Measurements from ENCODE around the gene PGAM5. TPM values are rescaled to one million over a fixed set of nuclear protein-coding genes. Genes with fewer than 3 reads are reported as not detected.

Gene PGAM5
- polyA plus RNA-seq, 1 of the 3 experiments (the other 2 are of a cell fraction): 22.5 TPM

DNA sequence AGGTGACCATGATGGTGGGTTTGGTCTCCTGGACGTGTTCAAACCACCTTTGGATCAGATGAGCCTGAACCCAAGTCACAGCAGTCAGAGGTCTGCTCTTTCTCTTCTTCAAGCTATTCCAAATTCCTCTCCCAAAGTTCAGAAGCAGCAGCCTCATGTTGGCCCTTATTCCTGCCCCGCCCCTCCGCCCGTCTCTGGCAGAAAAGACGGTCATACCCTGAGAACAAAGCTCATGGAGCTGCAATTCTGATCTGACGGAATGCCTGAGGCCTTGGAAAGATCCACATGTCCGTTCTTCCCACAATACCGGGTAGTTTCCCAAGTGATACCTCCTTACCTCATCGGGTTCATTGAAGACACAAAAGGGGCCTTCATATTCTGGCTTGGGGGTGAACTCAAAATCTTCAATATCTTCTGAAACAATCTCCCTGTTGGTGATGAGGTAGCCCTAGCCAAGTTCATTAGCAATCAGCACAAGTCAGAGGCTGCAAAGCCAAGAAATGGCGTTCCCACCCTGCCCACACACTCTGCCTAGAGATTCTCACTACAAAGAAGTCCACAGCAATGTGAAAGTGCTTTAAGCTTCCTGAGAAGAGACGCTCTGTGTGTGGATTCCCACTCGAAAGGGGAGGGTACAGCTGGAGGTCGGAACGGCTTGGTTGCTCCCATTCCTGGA lies 34.7 kb upstream of the PGAM5 start:
- H3K9me2 ChIP-seq: no peaks in the 10 kb centered on the region
- no peak overlapping the region for H2AFZ ChIP-seq (ENCODE audit: low read depth)
- no peak overlapping the region for H3K27ac ChIP-seq (ENCODE audit: low read depth in 2 of 2, low read length in 1 of 2)
- H3K9me3 ChIP-seq: no peaks in the 10 kb centered on the region
- peaks cover 12% of the 10 kb centered on the region; the same call in 1 of the 2 replicates for H4K20me1 ChIP-seq (ENCODE audit: insufficient read depth)
- TF ChIP-seq MXI1 (IDR thresholded peaks at IDR 0.05; ENCODE audit: low read depth, low read length) (no peak), YY1 (IDR thresholded peaks at IDR 0.05; ENCODE audit: low read depth) (no peak), SMC3 (IDR thresholded peaks at IDR 0.05; ENCODE audit: low read depth, low read length) (no peak), TCF12 (IDR thresholded peaks at IDR 0.05) (no peak), ELF1 (IDR thresholded peaks at IDR 0.05) (no peak), FOXM1 (IDR thresholded peaks at IDR 0.05; ENCODE audit: low read depth) (no peak), FOSL2 (IDR thresholded peaks at IDR 0.05; ENCODE audit: borderline replicate concordance, low read depth) (no peak), NFIC (IDR thresholded peaks at IDR 0.05; ENCODE audit: borderline replicate concordance) (no peak), FOXJ3 (CRISPR knock-in tag; IDR thresholded peaks at IDR 0.05) (no peak), SIN3A (IDR thresholded peaks at IDR 0.05; ENCODE audit: borderline replicate concordance, low read depth, low read length) (no peak), NRF1 (IDR thresholded peaks at IDR 0.05; ENCODE audit: low read depth, low read length) (no peak)
- TF ChIP-seq, protein P1, sequence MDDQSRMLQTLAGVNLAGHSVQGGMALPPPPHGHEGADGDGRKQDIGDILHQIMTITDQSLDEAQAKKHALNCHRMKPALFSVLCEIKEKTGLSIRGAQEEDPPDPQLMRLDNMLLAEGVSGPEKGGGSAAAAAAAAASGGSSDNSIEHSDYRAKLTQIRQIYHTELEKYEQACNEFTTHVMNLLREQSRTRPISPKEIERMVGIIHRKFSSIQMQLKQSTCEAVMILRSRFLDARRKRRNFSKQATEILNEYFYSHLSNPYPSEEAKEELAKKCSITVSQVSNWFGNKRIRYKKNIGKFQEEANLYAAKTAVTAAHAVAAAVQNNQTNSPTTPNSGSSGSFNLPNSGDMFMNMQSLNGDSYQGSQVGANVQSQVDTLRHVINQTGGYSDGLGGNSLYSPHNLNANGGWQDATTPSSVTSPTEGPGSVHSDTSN (IDR thresholded peaks at IDR 0.05): no peak
- TF ChIP-seq, protein P2, sequence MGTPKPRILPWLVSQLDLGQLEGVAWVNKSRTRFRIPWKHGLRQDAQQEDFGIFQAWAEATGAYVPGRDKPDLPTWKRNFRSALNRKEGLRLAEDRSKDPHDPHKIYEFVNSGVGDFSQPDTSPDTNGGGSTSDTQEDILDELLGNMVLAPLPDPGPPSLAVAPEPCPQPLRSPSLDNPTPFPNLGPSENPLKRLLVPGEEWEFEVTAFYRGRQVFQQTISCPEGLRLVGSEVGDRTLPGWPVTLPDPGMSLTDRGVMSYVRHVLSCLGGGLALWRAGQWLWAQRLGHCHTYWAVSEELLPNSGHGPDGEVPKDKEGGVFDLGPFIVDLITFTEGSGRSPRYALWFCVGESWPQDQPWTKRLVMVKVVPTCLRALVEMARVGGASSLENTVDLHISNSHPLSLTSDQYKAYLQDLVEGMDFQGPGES (IDR thresholded peaks at IDR 0.05; ENCODE audit: low read depth, low read length): no peak
- TF ChIP-seq, protein P3, sequence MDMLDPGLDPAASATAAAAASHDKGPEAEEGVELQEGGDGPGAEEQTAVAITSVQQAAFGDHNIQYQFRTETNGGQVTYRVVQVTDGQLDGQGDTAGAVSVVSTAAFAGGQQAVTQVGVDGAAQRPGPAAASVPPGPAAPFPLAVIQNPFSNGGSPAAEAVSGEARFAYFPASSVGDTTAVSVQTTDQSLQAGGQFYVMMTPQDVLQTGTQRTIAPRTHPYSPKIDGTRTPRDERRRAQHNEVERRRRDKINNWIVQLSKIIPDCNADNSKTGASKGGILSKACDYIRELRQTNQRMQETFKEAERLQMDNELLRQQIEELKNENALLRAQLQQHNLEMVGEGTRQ (IDR thresholded peaks at IDR 0.05; ENCODE audit: borderline replicate concordance, low read depth, low read length): no peak
- TF ChIP-seq, protein P4, sequence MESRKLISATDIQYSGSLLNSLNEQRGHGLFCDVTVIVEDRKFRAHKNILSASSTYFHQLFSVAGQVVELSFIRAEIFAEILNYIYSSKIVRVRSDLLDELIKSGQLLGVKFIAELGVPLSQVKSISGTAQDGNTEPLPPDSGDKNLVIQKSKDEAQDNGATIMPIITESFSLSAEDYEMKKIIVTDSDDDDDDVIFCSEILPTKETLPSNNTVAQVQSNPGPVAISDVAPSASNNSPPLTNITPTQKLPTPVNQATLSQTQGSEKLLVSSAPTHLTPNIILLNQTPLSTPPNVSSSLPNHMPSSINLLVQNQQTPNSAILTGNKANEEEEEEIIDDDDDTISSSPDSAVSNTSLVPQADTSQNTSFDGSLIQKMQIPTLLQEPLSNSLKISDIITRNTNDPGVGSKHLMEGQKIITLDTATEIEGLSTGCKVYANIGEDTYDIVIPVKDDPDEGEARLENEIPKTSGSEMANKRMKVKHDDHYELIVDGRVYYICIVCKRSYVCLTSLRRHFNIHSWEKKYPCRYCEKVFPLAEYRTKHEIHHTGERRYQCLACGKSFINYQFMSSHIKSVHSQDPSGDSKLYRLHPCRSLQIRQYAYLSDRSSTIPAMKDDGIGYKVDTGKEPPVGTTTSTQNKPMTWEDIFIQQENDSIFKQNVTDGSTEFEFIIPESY (IDR thresholded peaks at IDR 0.05; ENCODE audit: borderline replicate concordance, low read depth): no peak
- TF ChIP-seq, protein P5, sequence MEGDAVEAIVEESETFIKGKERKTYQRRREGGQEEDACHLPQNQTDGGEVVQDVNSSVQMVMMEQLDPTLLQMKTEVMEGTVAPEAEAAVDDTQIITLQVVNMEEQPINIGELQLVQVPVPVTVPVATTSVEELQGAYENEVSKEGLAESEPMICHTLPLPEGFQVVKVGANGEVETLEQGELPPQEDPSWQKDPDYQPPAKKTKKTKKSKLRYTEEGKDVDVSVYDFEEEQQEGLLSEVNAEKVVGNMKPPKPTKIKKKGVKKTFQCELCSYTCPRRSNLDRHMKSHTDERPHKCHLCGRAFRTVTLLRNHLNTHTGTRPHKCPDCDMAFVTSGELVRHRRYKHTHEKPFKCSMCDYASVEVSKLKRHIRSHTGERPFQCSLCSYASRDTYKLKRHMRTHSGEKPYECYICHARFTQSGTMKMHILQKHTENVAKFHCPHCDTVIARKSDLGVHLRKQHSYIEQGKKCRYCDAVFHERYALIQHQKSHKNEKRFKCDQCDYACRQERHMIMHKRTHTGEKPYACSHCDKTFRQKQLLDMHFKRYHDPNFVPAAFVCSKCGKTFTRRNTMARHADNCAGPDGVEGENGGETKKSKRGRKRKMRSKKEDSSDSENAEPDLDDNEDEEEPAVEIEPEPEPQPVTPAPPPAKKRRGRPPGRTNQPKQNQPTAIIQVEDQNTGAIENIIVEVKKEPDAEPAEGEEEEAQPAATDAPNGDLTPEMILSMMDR (IDR thresholded peaks at IDR 0.05): no peak
- H3K79me2 ChIP-seq (ENCODE audit: insufficient read depth): peaks cover 23% of the 10 kb centered on the region
- H3K27me3 ChIP-seq (ENCODE audit: insufficient read depth): no peaks in the 10 kb centered on the region
- no peak overlapping the region for H3K4me3 ChIP-seq (ENCODE audit: low read depth in 2 of 2, low read length in 1 of 2)
- no peak for DNase-seq
- ChIA-PET CTCF (interaction anchor here (1.0 kb wide), 2 partner anchors 11 to 92 kb away, joined by 3 read pairs; no protein-coding TSS in a partner anchor), POLR2A (no interaction called here)
- H3K9ac ChIP-seq: no peak overlapping the region
- H3K36me3 ChIP-seq (replicated peaks in 1 of 2; ENCODE audit: control insufficient read depth in 1 of 2, insufficient read depth in 2 of 2, low read length in 1 of 2): peaks cover 13 to 54% of the 10 kb centered on the region in 2 experiments
- H3F3A ChIP-seq (replicated peaks; ENCODE audit: insufficient read depth): no peaks in the 10 kb centered on the region
- no peak overlapping the region for H3K4me2 ChIP-seq
- 97% methylated on average over 14 of the region's 14 CpGs for WGBS (ENCODE audit: low lambda C conversion rate)
- H3K4me1 ChIP-seq (ENCODE audit: control insufficient read depth in 1 of 2, insufficient read depth in 2 of 2, low read depth in 1 of 2, low read length in 1 of 2): no peaks in the 10 kb centered on the region
